IPS DF 6.9 (cell line): ENCODE results near the gene TRIP10.

Experiments used
- DNase-seq: peaks from one replicate; pipeline ENCODE4 v3.0.0-alpha.2; 2013; ENCODE audit warnings: low read depth, low spot score
- H3K27ac ChIP-seq: one replicate; pipeline ENCODE4 v1.5.1; 2013; ENCODE audit warnings: low read length, control low read depth
- H3K27me3 ChIP-seq: 2 replicates; pipeline ENCODE4 v1.6.1; 2013; ENCODE audit warnings: mild to moderate bottlenecking, low read length; ENCODE audit not compliant: control insufficient read depth, insufficient read depth
- H3K36me3 ChIP-seq: 2 replicates; pipeline ENCODE4 v1.6.1; 2013; ENCODE audit warnings: low read length; ENCODE audit not compliant: control insufficient read depth, insufficient read depth
- H3K4me1 ChIP-seq: 2 replicates; pipeline ENCODE4 v1.6.1; 2013; ENCODE audit warnings: low read length; ENCODE audit not compliant: control insufficient read depth, insufficient read depth
- H3K4me3 ChIP-seq: 2 replicates; pipeline ENCODE4 v1.5.1; 2013; ENCODE audit warnings: mild to moderate bottlenecking, low read length
- H3K9me3 ChIP-seq: 2 replicates; pipeline ENCODE4 v1.6.1; 2013; ENCODE audit warnings: low read length, inconsistent platforms; ENCODE audit not compliant: control insufficient read depth, insufficient read depth
- WGBS: extraction: QIAGEN DNeasy Blood & Tissue Kit; methylation state at CpG from one replicate; pipeline ENCODE4 v1.1.7; 2013; ENCODE audit warnings: mixed read lengths, missing lambda C conversion rate; ENCODE audit not compliant: insufficient read length, insufficient coverage; 5-methylcytosine and 5-hydroxymethylcytosine counted together

The TRIP10 gene

GRCh38 chr19:6711078-6711361 lies 28.5 kb upstream of the TRIP10 start:
- H3K27ac ChIP-seq = no peak overlapping the region
- H3K36me3 ChIP-seq = no peaks in the 10 kb centered on the region
- DNase-seq = no peak
- no CpG with 5 or more reads among the region's 9 CpGs for WGBS
- no peaks in the 10 kb centered on the region for H3K9me3 ChIP-seq
- H3K27me3 ChIP-seq = no peaks in the 10 kb centered on the region; the same call in 1 of the 2 replicates
- H3K4me3 ChIP-seq = peak overlapping the region; percentile 2; the same call in 1 of the 2 replicates
- no peaks in the 10 kb centered on the region for H3K4me1 ChIP-seq

- no peaks in the 10 kb centered on the region for H3K4me1 ChIP-seq
- H3K27me3 ChIP-seq = no peaks in the 10 kb centered on the region; the same call in 1 of the 2 replicates
- no peak overlapping the region for H3K27ac ChIP-seq
- no peaks in the 10 kb centered on the region for H3K36me3 ChIP-seq
- WGBS = no CpG with 5 or more reads among the region's 10 CpGs
- no peaks in the 10 kb centered on the region for H3K9me3 ChIP-seq
- no peak for DNase-seq
- no peak overlapping the region for H3K4me3 ChIP-seq
These were observed 27.9 kb upstream of the TRIP10 start for GRCh38 chr19:6711605-6712004.

GRCh38 chr19:6712231-6712630 lies 27.2 kb upstream of the TRIP10 start:
- WGBS = no CpG with 5 or more reads among the region's 16 CpGs
- H3K27me3 ChIP-seq = no peaks in the 10 kb centered on the region; the same call in 1 of the 2 replicates
- H3K27ac ChIP-seq = no peak overlapping the region
- H3K36me3 ChIP-seq = no peaks in the 10 kb centered on the region
- no peak for DNase-seq
- H3K9me3 ChIP-seq = no peaks in the 10 kb centered on the region
- H3K4me3 ChIP-seq = no peak overlapping the region
- H3K4me1 ChIP-seq = no peaks in the 10 kb centered on the region

- Histone ChIP-seq H3K27me3 (no peaks in the 10 kb centered on the region; the same call in 1 of the 2 replicates), H3K36me3 (no peaks in the 10 kb centered on the region), H3K4me3 (no peak overlapping the region), H3K4me1 (peaks cover 4% of the 10 kb centered on the region; the same call in 1 of the 2 replicates), H3K9me3 (no peaks in the 10 kb centered on the region), H3K27ac (no peak overlapping the region)
- DNase-seq = no peak
- no CpG with 5 or more reads among the region's 20 CpGs for WGBS
These were observed 26.5 kb upstream of the TRIP10 start for GRCh38 chr19:6712692-6713670.

GRCh38 chr19:6713773-6714692 lies 25.4 kb upstream of the TRIP10 start:
- no CpG with 5 or more reads among the region's 24 CpGs for WGBS
- no peaks in the 10 kb centered on the region for H3K9me3 ChIP-seq
- no peak overlapping the region for H3K4me3 ChIP-seq
- peaks cover 5% of the 10 kb centered on the region; the same call in 1 of the 2 replicates for H3K4me1 ChIP-seq
- DNase-seq = no peak
- H3K36me3 ChIP-seq = no peaks in the 10 kb centered on the region
- H3K27me3 ChIP-seq = no peaks in the 10 kb centered on the region; the same call in 1 of the 2 replicates
- H3K27ac ChIP-seq = no peak overlapping the region

GRCh38 chr19:6714749-6715555 lies 24.5 kb upstream of the TRIP10 start:
- Histone ChIP-seq H3K9me3 (no peaks in the 10 kb centered on the region), H3K36me3 (no peaks in the 10 kb centered on the region), H3K27ac (no peak overlapping the region), H3K4me3 (no peak overlapping the region), H3K4me1 (peaks cover 7% of the 10 kb centered on the region; the same call in 1 of the 2 replicates), H3K27me3 (no peaks in the 10 kb centered on the region; the same call in 1 of the 2 replicates)
- no CpG with 5 or more reads among the region's 11 CpGs for WGBS
- no peak for DNase-seq

- WGBS = no CpG with 5 or more reads among the region's 6 CpGs
These were observed 22.9 kb upstream of the TRIP10 start for GRCh38 chr19:6716610-6716970.

GRCh38 chr19:6717036-6717435 lies 22.4 kb upstream of the TRIP10 start:
- Histone ChIP-seq H3K27me3 (no peaks in the 10 kb centered on the region), H3K36me3 (no peaks in the 10 kb centered on the region), H3K4me3 (no peak overlapping the region), H3K9me3 (no peaks in the 10 kb centered on the region), H3K4me1 (peaks cover 7% of the 10 kb centered on the region; the same call in 1 of the 2 replicates), H3K27ac (no peak overlapping the region)
- no peak for DNase-seq
- no CpG with 5 or more reads among the region's 10 CpGs for WGBS

More at GRCh38 chr19:6716610-6716970, 22.9 kb upstream of the TRIP10 start:
- no peaks in the 10 kb centered on the region for H3K27me3 ChIP-seq
- H3K9me3 ChIP-seq = no peaks in the 10 kb centered on the region
- H3K27ac ChIP-seq = no peak overlapping the region
- H3K4me1 ChIP-seq = peaks cover 7% of the 10 kb centered on the region; the same call in 1 of the 2 replicates
- no peaks in the 10 kb centered on the region for H3K36me3 ChIP-seq
- DNase-seq = no peak
- H3K4me3 ChIP-seq = no peak overlapping the region

- Histone ChIP-seq H3K36me3 (no peaks in the 10 kb centered on the region), H3K9me3 (no peaks in the 10 kb centered on the region), H3K27ac (no peak overlapping the region), H3K4me3 (no peak overlapping the region), H3K4me1 (peaks cover 7% of the 10 kb centered on the region; the same call in 1 of the 2 replicates), H3K27me3 (no peaks in the 10 kb centered on the region)
- no peak for DNase-seq
- WGBS = 100% methylated on average over 4 of the region's 4 CpGs
These were observed 22.0 kb upstream of the TRIP10 start for GRCh38 chr19:6717441-6717971.
